PC-3 (cell line): ENCODE data around the gene TEX53. TPM values are rescaled to one million over a fixed set of nuclear protein-coding genes. Genes with fewer than 3 reads are reported as not detected.

ENCODE experiments used
- ATAC-seq: fragments of 200-7000 bp; cut with Tn5 transposase; 2 replicates; pipeline ENCODE4 v1.9.1; 2020; ENCODE audit warnings: mild to moderate bottlenecking, moderate library complexity
- BruUV-seq: library from RNA; stranded (reverse); fragments of 400-500 nt; replicated peaks from 2 replicates; lab custom pipeline; 2021; lab: Mats Ljungman, UMichigan
- CTCF ChIA-PET: fragments of 300-600 bp; sonication (Branson Sonifier 250); formaldehyde crosslinking; loops from one replicate; lab custom pipeline; 2022; ENCODE audit warnings: antibody characterized with exemption; lab: Charles Lee
- POLR2A ChIA-PET: fragments of 300-600 bp; sonication (Branson Sonifier 250); formaldehyde crosslinking; loops from one replicate; lab custom pipeline; 2022; ENCODE audit warnings: antibody characterized with exemption; ENCODE audit not compliant: unreplicated experiment; lab: Charles Lee
- DNase-seq: peaks from one replicate; pipeline ENCODE4 v3.0.0-alpha.2; 2015
- H2AFZ ChIP-seq: fragments of 300-600 bp; sonication (generic); 2 replicates; pipeline ENCODE4 v1.6.0; 2016; ENCODE audit warnings: antibody characterized with exemption, low read length
- H3F3A ChIP-seq: fragments of 300-600 bp; sonication (generic); one replicate; pipeline ENCODE4 v1.6.0; 2017; ENCODE audit warnings: antibody characterized with exemption, low read length, control low read depth, mild to moderate bottlenecking; ENCODE audit not compliant: unreplicated experiment
- H3K27ac ChIP-seq: fragments of 300-600 bp; sonication (generic); 2 replicates; pipeline ENCODE4 v1.5.1; 2016; ENCODE audit warnings: mild to moderate bottlenecking, low read length
- H3K27me3 ChIP-seq: fragments of 300-600 bp; sonication (generic); 2 replicates; pipeline ENCODE4 v1.6.1; 2016; ENCODE audit warnings: low read length, mixed read lengths
- H3K36me3 ChIP-seq: fragments of 300-600 bp; sonication (generic); 2 replicates; pipeline ENCODE4 v1.6.1; 2016; ENCODE audit warnings: low read depth, mixed run types, low read length, mixed read lengths
- H3K4me1 ChIP-seq: fragments of 300-600 bp; sonication (generic); 2 replicates; pipeline ENCODE4 v1.5.1; 2016; ENCODE audit warnings: low read length; ENCODE audit not compliant: insufficient read depth
- H3K4me2 ChIP-seq: fragments of 300-600 bp; sonication (generic); 2 replicates; pipeline ENCODE4 v1.6.0; 2016; ENCODE audit warnings: low read length
- H3K4me3 ChIP-seq: fragments of 300-600 bp; sonication (generic); 2 replicates; pipeline ENCODE4 v1.5.1; 2016; ENCODE audit warnings: mild to moderate bottlenecking, low read length, mixed read lengths
- H3K79me2 ChIP-seq: fragments of 300-600 bp; sonication (generic); 2 replicates; pipeline ENCODE4 v1.6.1; 2017; ENCODE audit warnings: low read length, mixed read lengths
- H3K9ac ChIP-seq: fragments of 300-600 bp; sonication (generic); 2 replicates; pipeline ENCODE4 v1.6.0; 2016; ENCODE audit warnings: mild to moderate bottlenecking, low read length
- H3K9me2 ChIP-seq: fragments of 300-600 bp; sonication (generic); replicated peaks from 2 replicates; pipeline ENCODE4 v1.6.1; 2016; ENCODE audit warnings: mixed run types, low read length, mixed read lengths
- H3K9me3 ChIP-seq: fragments of 300-600 bp; sonication (generic); 2 replicates; pipeline ENCODE4 v1.6.1; 2016; ENCODE audit warnings: low read length, mixed read lengths
- H4K20me1 ChIP-seq: fragments of 300-600 bp; sonication (generic); 2 replicates; pipeline ENCODE4 v1.6.1; 2016; ENCODE audit warnings: low read length, mixed read lengths
- EZH2 ChIP-seq: fragments of 300-600 bp; sonication (generic); IDR thresholded peaks from one replicate; pipeline ENCODE4 v1.6.1; 2017; ENCODE audit warnings: antibody characterized with exemption, mild to moderate bottlenecking, low read length; ENCODE audit not compliant: unreplicated experiment
- EZH2phosphoT487 ChIP-seq: fragments of 300-600 bp; sonication (generic); IDR thresholded peaks from 2 replicates; pipeline ENCODE4 v1.6.1; 2018; ENCODE audit warnings: mild to moderate bottlenecking, antibody characterized with exemption, low read length, borderline replicate concordance
- intact Hi-C: fragments of 100-400 bp; cut with micrococcal nuclease; formaldehyde crosslinking; loops from 2 replicates; pipeline ENCODE4 v1.9.0; 2023
- total RNA-seq: library from RNA; depleted of rRNA; stranded (reverse); fragments of >200 nt; gene quantifications from 2 replicates; pipeline ENCODE4 v1.2.3, GENCODE V29; 2014; rRNA removed
- TF ChIP-seq, protein P1 (sequence below): fragments of 300-600 bp; sonication (generic); conservative IDR thresholded peaks from 2 replicates; pipeline ENCODE4 v1.5.1; 2017; ENCODE audit warnings: antibody characterized with exemption, low read depth, mild to moderate bottlenecking, low read length

Gene TEX53
- total RNA-seq, 1 experiment from 2014 or later = not detected

GRCh38 chr9:114607671-114608524 lies 49.7 kb downstream of the TEX53 start:
- peaks cover 22% of the 10 kb centered on the region; the same call in 1 of the 2 replicates for H3K4me1 ChIP-seq
- peaks cover 13% of the 10 kb centered on the region for H3K79me2 ChIP-seq
- ChIA-PET CTCF (no interaction called here), POLR2A (no interaction called here)
- no peaks in the 10 kb centered on the region for H4K20me1 ChIP-seq
- no peak overlapping the region for H3K4me2 ChIP-seq
- no peak for DNase-seq
- intact Hi-C loops = no loop called here
- no peak for ATAC-seq
- H3K4me3 ChIP-seq = no peak overlapping the region
- H3K27me3 ChIP-seq = no peaks in the 10 kb centered on the region
- H3K9me3 ChIP-seq = no peaks in the 10 kb centered on the region
- H3K9ac ChIP-seq = no peak overlapping the region
- no peak overlapping the region for H3K27ac ChIP-seq
- no TSS peak for BruUV-seq
- H3K36me3 ChIP-seq = no peaks in the 10 kb centered on the region
- H2AFZ ChIP-seq = no peak overlapping the region
- H3F3A ChIP-seq = peaks cover 2% of the 10 kb centered on the region
- H3K9me2 ChIP-seq = no peaks in the 10 kb centered on the region
- TF ChIP-seq, protein P1, sequence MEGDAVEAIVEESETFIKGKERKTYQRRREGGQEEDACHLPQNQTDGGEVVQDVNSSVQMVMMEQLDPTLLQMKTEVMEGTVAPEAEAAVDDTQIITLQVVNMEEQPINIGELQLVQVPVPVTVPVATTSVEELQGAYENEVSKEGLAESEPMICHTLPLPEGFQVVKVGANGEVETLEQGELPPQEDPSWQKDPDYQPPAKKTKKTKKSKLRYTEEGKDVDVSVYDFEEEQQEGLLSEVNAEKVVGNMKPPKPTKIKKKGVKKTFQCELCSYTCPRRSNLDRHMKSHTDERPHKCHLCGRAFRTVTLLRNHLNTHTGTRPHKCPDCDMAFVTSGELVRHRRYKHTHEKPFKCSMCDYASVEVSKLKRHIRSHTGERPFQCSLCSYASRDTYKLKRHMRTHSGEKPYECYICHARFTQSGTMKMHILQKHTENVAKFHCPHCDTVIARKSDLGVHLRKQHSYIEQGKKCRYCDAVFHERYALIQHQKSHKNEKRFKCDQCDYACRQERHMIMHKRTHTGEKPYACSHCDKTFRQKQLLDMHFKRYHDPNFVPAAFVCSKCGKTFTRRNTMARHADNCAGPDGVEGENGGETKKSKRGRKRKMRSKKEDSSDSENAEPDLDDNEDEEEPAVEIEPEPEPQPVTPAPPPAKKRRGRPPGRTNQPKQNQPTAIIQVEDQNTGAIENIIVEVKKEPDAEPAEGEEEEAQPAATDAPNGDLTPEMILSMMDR = no peak
- TF ChIP-seq EZH2 (no peak), EZH2phosphoT487 (no peak)

- Histone ChIP-seq H3K4me3 (no peak overlapping the region), H3K9me2 (no peaks in the 10 kb centered on the region), H2AFZ (no peak overlapping the region), H3K36me3 (no peaks in the 10 kb centered on the region), H3K4me1 (peaks cover 14% of the 10 kb centered on the region; the same call in 1 of the 2 replicates), H3K9me3 (no peaks in the 10 kb centered on the region), H3K27me3 (no peaks in the 10 kb centered on the region), H3K9ac (no peak overlapping the region), H3K4me2 (no peak overlapping the region), H3K79me2 (peaks cover 1% of the 10 kb centered on the region; the same call in 1 of the 2 replicates), H3K27ac (no peak overlapping the region), H4K20me1 (no peaks in the 10 kb centered on the region), H3F3A (peaks cover 6% of the 10 kb centered on the region)
- ATAC-seq = no peak
- CTCF ChIA-PET = interaction anchor here (0.6 kb wide), 1 partner anchor 408 kb away, joined by 4 read pairs; no protein-coding TSS in a partner anchor
- DNase-seq = no peak
- POLR2A ChIA-PET = interaction anchor here (0.7 kb wide), 1 partner anchor 104 kb away, joined by 12 read pairs; no protein-coding TSS in a partner anchor
- TF ChIP-seq EZH2phosphoT487 (no peak), EZH2 (no peak)
- TF ChIP-seq, protein P1 = no peak
- no TSS peak for BruUV-seq
- intact Hi-C loops = no loop called here
These were observed 50.9 kb downstream of the TEX53 start for GRCh38 chr9:114606597-114607207.

Other genes starting within 250 kb of the TEX53 start
- gene WHRN, start 152.3 kb downstream of the TEX53 start, total RNA-seq = 10.5 and 15.3 TPM in 2 replicates
- 126 and 162 TPM in 2 replicates for gene ATP6V1G1, start 70.0 kb downstream of the TEX53 start, total RNA-seq
- 5.2 and 6.6 TPM in 2 replicates for gene TMEM268, start 46.5 kb downstream of the TEX53 start, total RNA-seq
- gene TEX48, start 24.4 kb upstream of the TEX53 start, total RNA-seq = 2.4 TPM in 1 of 2 replicates, not detected in the other
- 1.7 and 2.2 TPM in 2 replicates for gene TNFSF15, start 148.2 kb upstream of the TEX53 start, total RNA-seq